CD4-positive, alpha-beta T cell treated with Interleukin-4 for 4 hours (primary cell): ENCODE measurements around the gene PPA2.
"Not testable (repeated sequence)": the region's sequence is repeated elsewhere in the genome, so short reads cannot be mapped to it uniquely, and the experiment has no call there.

Experiments used
- DNase-seq: peaks from one replicate; pipeline ENCODE4 v3.0.0-alpha.2; 2020

The PPA2 gene

DNA sequence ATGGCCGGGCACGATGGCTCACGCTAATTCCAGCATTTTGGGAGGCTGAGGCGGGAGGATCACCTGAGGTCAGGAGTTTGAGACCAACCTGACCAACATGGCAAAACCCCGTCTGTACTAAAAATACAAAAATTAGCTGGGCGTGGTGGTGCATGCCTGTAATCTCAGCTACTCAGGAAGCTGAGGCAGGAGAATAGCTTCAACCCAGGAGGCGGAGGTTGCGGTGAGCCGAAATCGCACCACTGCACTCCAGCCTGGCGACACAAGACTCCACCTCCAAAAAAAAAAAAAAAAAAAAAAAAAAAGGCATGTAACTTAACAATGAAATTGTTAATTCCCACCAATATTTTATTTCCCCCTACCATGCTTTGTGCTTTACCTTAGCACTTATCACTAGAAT lies 15.3 kb downstream of the PPA2 start:
- DNase-seq = not testable (repeated sequence)

- DNase-seq = no peak
These were observed 15.9 kb downstream of the PPA2 start for GRCh38 chr4:105458001-105458400.

GRCh38 chr4:105455998-105456397 lies 17.9 kb downstream of the PPA2 start:
- no peak for DNase-seq

DNA sequence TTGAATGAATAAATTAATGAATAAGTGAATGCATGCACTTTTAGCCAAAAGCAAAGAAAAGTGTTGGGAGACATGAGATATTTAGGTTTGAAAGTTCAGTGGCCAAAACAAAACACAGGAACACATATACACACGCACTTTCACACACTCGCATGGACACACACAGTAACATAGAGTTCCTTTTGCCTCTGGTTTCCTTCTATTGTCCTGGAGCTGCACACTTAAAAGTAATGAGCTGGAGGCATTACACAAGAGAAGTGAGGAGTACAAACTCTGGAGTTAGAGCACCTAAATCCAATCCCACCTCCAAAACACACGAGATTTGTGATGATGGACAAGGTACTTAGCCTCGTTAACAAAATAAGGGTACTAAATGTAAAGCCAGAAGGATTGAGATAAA lies 18.7 kb downstream of the PPA2 start:
- DNase-seq = no peak

DNA sequence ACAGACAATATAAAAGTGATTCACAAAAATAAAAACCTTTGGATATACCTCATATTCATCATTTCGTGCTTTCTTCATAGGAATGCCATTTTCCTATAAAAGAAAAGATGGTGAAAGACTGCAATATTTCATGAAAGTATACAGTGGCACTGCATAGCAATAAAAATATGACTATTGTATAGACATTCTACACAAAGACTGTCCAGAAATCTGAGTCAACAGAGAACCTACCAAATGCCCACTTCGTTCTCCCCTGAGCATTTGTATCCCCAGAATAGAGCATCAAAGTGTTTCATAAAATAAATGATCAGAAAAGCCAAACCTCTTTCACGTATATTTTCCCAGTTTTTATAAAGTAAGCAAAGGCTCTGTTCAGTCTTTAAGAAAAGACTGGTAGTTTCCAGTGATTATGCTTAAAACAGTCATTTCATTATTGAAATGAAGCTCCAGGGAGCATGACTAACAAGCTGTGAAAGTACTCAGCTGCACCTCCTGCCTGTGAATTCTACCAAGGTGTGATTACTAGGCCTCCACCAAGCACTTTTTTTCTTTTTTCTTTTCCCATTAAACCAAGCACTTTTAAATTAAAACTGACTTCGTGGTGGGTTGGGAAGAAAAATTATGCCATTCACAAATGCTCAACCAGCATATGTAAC lies 20.2 kb downstream of the PPA2 start:
- no peak for DNase-seq

- no peak for DNase-seq
These were observed 22.5 kb downstream of the PPA2 start for GRCh38 chr4:105451346-105451745.

DNA sequence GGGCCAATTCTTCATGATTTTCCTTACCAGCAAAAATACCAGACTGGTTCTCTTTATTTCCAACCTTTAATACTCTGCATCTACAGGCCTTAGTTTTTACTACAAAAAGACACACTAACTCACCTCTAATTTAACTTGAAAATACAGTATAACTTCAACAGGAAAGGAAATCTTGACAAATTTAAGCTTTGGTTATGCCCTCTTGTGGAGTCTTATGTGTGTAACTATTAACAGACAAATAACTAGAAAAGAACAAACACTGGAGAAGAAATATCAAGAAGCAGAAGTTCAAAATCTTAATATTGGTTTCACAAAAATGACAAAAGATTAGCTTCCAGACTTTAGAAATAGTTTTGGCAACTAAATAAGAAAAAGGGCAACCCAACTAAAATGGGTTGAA lies 33.0 kb downstream of the PPA2 start:
- DNase-seq = no peak

GRCh38 chr4:105437637-105438036 lies 36.2 kb downstream of the PPA2 start:
- no peak for DNase-seq

- DNase-seq = no peak
These were observed 37.4 kb downstream of the PPA2 start for GRCh38 chr4:105436414-105436813.

DNA sequence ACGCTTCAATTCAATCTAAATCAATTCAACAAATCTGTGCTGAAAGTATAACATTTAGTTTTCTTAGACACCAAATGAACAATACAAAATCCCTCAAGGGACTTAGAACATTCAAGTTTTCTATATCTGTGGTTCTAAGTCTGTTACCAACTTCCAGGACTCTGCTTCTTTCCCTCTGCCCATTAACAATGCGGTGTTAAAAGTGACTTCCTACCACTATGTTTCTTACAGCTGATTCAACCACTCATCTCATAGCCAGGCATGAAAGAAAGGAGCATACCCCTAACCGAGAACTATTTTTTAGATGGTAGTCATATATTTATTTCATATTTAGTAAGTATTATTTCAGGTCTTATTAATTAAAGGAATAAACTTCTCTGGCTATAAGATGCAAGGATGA lies 38.9 kb downstream of the PPA2 start:
- DNase-seq = no peak

DNA sequence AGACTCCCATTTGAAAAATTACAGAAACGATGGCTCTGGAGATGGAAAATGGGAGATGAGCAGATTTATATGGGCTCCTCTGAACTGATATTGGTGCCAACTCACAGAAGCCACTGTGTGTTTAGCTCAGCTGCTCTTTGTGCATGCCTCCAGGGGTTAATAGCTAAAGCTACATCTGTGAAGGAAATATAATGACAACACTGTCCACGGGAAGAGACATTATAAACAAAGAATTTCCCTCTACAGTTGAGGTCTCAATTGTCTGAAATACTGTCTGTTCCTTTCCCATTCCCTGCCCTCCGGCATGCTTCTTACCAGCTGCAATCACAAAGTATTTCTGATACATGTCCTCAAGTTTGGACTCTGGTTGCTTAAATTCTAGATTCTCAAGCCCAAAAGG lies 40.4 kb downstream of the PPA2 start:
- DNase-seq = no peak

DNA sequence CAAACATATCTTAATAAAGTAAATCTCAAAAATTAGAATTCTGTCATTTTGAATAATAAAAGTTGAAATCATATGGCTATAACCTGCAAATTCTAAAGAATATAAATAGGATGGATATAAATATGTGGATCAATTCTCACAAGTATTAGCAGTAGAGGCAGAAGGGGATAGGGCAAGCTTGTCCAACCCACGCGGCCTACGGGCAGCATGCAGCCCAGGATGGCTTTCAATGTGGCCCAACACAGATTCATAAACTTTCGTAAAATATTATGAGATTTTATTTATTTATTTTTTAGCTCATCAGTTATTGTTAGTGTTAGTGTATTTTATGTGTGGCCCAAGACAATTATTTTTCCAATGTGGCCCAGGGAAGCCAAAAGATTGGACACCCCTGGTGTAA lies 41.4 kb downstream of the PPA2 start:
- DNase-seq = no peak

- DNase-seq = no peak
These were observed 43.1 kb downstream of the PPA2 start for GRCh38 chr4:105430811-105431210.

GRCh38 chr4:105426187-105426897 lies 47.5 kb downstream of the PPA2 start:
- DNase-seq = no peak

DNA sequence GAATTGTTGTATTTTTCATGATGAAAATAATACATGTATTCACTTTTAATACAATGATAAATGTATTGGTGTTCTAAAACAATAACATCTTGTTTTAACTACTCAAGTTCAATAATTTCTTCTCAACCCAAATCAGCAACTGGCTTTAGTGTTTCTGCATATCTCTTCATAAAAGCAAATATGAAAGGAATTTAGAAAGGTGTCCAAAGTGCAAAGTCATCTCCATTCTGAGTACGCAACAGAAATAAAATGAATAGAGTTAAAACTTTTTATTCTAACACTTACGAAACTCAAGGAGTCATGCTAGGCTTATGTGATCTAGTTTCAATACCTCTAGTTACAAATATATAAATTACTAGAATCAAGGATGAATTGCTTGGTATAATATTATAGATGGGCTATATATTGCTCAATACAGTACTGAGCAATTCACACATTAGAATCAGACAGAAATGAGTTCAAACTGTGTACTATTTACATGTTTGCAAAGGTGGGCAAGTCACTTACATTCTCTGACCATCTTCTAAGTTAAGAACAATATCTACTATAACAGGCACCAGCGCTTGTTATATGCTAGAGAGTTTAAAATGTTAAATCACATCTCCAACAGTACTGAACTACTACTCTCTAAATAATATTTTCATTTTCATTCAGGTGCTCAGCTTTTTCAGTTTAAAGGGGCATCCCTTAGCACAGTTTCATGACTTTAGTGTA lies 51.5 kb downstream of the PPA2 start:
- DNase-seq = no peak

GRCh38 chr4:105417624-105418023 lies 56.2 kb downstream of the PPA2 start:
- DNase-seq = no peak

- DNase-seq = no peak
These were observed 58.5 kb downstream of the PPA2 start for GRCh38 chr4:105415281-105415744.

DNA sequence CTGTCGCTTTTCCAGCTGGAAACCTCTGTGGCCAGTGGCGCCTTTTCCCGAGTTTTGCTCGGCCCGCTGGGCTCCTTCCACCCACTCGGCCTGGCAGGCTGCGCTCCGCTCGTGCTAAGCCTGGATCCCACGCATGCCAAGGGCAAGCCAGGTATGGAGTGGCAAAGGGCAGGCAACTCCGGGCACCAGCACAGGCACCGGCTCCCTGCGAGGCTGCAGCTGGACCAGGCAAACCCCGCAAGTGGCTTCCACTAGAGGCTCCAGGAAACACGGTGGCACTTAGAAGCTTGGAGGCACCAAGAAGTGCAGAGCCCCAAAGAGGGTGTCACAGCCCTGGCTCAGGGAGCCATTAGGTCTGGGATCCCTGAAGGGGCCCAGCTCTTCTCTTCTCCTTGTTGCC lies 59.5 kb downstream of the PPA2 start:
- DNase-seq = no peak

GRCh38 chr4:105409135-105409534 lies 64.7 kb downstream of the PPA2 start:
- not testable (repeated sequence) for DNase-seq

- no peak for DNase-seq
These were observed 72.8 kb downstream of the PPA2 start for GRCh38 chr4:105400901-105401677.

DNA sequence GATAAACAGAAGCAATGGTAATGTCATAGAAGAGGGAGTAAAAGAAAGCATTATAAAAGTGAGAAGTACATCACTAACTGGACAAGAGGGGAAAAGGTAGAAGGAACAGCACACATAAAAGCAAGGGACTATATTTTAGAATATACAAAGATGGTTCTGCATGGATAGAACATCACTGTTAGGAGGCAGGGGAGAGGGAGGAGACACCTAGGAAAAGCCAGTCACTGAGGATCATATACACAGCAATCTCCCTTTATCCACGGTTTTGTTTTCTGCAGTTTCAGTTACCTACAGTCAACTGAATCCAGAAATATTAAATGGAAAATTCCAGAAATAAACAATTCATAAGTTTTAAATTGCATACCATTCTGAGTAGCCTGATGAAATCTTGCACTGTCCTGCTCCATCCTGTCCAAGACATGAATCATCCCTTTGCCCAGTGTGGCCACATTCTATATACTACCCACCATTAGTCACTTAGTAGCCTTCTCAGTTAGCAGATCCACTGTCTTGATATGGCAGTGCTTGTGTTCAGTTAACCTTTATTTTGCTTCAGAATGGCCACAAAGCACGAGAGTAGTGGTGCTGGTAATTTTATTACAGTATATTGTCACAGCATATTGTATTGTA lies 74.2 kb downstream of the PPA2 start:
- no peak for DNase-seq

DNA sequence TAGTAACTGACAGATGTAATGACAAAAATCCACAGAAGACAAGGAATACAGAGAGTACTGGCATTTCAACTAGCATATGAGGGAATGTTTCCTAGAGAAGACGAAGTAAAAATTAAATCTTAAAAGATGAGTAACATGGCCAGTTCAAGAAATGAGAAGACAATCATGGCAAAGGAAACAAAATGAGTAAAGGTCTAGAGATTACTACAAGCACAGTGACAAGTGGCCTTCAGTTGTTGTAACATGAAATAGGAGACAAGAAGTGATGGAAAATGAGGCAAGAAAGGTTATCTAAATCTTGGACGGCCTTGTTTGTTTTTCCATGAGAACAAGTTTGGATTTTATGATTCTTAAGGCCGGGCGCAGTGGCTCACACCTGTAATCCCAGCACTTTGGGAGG lies 81.0 kb downstream of the PPA2 start:
- no peak for DNase-seq

DNA sequence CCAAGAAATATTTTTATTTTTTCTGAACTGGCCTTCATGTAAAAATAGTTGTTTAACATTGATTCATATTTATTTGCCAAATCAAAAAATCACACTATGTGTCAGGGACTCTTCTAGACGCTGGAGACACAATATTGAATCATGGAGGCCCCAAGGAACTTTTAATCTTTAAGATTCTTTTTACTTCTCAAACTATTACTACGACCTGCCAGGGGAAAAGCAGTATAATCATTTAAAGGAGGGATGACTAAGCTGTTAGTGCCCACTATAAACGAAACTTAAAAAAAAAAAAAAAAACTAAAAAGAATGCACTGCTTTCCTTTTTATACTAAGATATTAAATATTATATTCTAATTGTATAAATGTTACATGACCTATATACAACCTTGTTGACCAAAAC lies 84.7 kb downstream of the PPA2 start:
- no peak for DNase-seq
